B cell (primary cell): ENCODE results near the gene DDX59. TPM values are rescaled to one million over a fixed set of nuclear protein-coding genes. Genes with fewer than 3 reads are reported as not detected.

Source experiments
- ATAC-seq: fragments of 200-7000 bp; cut with Tn5 transposase; one replicate; pipeline ENCODE4 v1.10.0; 2021; ENCODE audit warnings: low read depth, mild to moderate bottlenecking, moderate number of reproducible peaks, moderate library complexity
- CTCF ChIA-PET: fragments of 350-600 bp; sonication (Branson Sonifier 250); formaldehyde crosslinking; loops from one replicate; lab custom pipeline; 2021; ENCODE audit warnings: antibody characterized with exemption, inconsistent platforms; lab: Charles Lee
- POLR2A ChIA-PET: fragments of 350-600 bp; sonication (Branson Sonifier 250); formaldehyde crosslinking; loops from one replicate; lab custom pipeline; 2021; ENCODE audit warnings: antibody characterized with exemption; lab: Charles Lee
- DNase-seq: peaks from one replicate; pipeline ENCODE4 v3.0.0; 2013
- H2AFZ ChIP-seq: 2 replicates; pipeline ENCODE4 v1.6.1; 2012; ENCODE audit warnings: mild to moderate bottlenecking, low read depth, low read length; ENCODE audit not compliant: insufficient read depth, poor library complexity, severe bottlenecking
- H3K27ac ChIP-seq, 2 donors: 1 replicate in 1 of 2; 2 replicates in 1 of 2; pipeline ENCODE4 v1.5.1; 2012 to 2013; ENCODE audit warnings: low read length in 2 of 2, mild to moderate bottlenecking in 2 of 2, moderate library complexity in 1 of 2
- H3K27me3 ChIP-seq, 4 experiments: fragments of 200-600 bp in 1 of 4; sonication (generic) in 1 of 4; replicated peaks in 1 of 4; 1 replicate in 2 of 4; 2 replicates in 2 of 4; pipeline versions ENCODE4 v1.6.1 to v1.7.0; 2013 to 2016; ENCODE audit warnings: low read length in 3 of 4, mild to moderate bottlenecking in 2 of 4, mixed read lengths in 1 of 4, moderate library complexity in 1 of 4; ENCODE audit not compliant: insufficient read depth in 4 of 4, control insufficient read depth in 3 of 4; ENCODE audit errors: control extremely low read depth in 1 of 4
- H3K36me3 ChIP-seq, 2 experiments: replicated peaks in 1 of 2; 1 replicate in 1 of 2; 2 replicates in 1 of 2; pipeline versions ENCODE4 v1.6.1 to v1.7.1; 2013; ENCODE audit warnings: low read length in 1 of 2; ENCODE audit not compliant: insufficient read depth in 2 of 2, control insufficient read depth in 1 of 2; ENCODE audit errors: control extremely low read depth in 1 of 2, extremely low read depth in 1 of 2
- H3K4me1 ChIP-seq, 2 donors: fragments of 200-600 bp in 1 of 2; sonication (generic) in 1 of 2; 1 replicate in 1 of 2; 2 replicates in 1 of 2; pipeline versions ENCODE4 v1.5.1 to v1.6.1; 2013 to 2017; ENCODE audit warnings: low read length in 2 of 2; ENCODE audit not compliant: control insufficient read depth in 2 of 2, insufficient read depth in 2 of 2
- H3K4me2 ChIP-seq: replicated peaks from 2 replicates; pipeline ENCODE3; 2012; ENCODE audit warnings: mild to moderate bottlenecking, low read depth, low read length; ENCODE audit not compliant: poor library complexity, severe bottlenecking
- H3K4me3 ChIP-seq, 5 experiments: fragments of 200-600 bp in 1 of 5; sonication (generic) in 1 of 5; 1 replicate in 3 of 5; 2 replicates in 2 of 5; pipeline versions ENCODE4 v1.5.1 to v1.7.0; 2011 to 2016; ENCODE audit warnings: low read length in 4 of 5, mild to moderate bottlenecking in 4 of 5, low read depth in 2 of 5, control low read depth in 1 of 5, moderate library complexity in 1 of 5; ENCODE audit not compliant: insufficient read depth in 1 of 5; ENCODE audit errors: control extremely low read depth in 1 of 5, extremely low read depth in 1 of 5
- H3K79me2 ChIP-seq: fragments of 200-600 bp; sonication (generic); one replicate; pipeline ENCODE4 v1.6.0; 2016; ENCODE audit warnings: low read length; ENCODE audit not compliant: control insufficient read depth, insufficient read depth
- H3K9ac ChIP-seq: fragments of 200-600 bp; sonication (generic); 2 replicates; pipeline ENCODE4 v1.6.1; 2017; ENCODE audit warnings: mild to moderate bottlenecking, low read length, moderate library complexity
- H3K9me3 ChIP-seq, 3 donors: one replicate each; pipeline versions ENCODE4 v1.6.1 to v1.7.1; 2013; ENCODE audit warnings: low read length in 2 of 3; ENCODE audit not compliant: control insufficient read depth in 2 of 3, insufficient read depth in 1 of 3; ENCODE audit errors: control extremely low read depth in 1 of 3
- H4K20me1 ChIP-seq: 2 replicates; pipeline ENCODE4 v1.6.0; 2012; ENCODE audit warnings: mild to moderate bottlenecking, low read length; ENCODE audit not compliant: insufficient read depth, control insufficient read depth, poor library complexity, severe bottlenecking
- H3K27ac Mint-ChIP-seq: one replicate; pipeline ENCODE4 v1.8.0; 2021; ENCODE audit warnings: mixed read lengths
- H3K27me3 Mint-ChIP-seq: one replicate; pipeline ENCODE4 v1.8.0; 2021; ENCODE audit warnings: mixed read lengths
- H3K4me1 Mint-ChIP-seq: one replicate; pipeline ENCODE4 v1.8.0; 2021; ENCODE audit warnings: mixed read lengths
- H3K4me3 Mint-ChIP-seq: one replicate; pipeline ENCODE4 v1.8.0; 2021; ENCODE audit warnings: mixed read lengths
- H3K9me3 Mint-ChIP-seq: one replicate; pipeline ENCODE4 v1.8.0; 2022; ENCODE audit warnings: mixed read lengths; ENCODE audit not compliant: insufficient read depth
- EZH2 ChIP-seq: IDR thresholded peaks from 2 replicates; pipeline ENCODE4 v1.6.1; 2012; ENCODE audit warnings: borderline replicate concordance, low read depth, mild to moderate bottlenecking, moderate library complexity, low read length; ENCODE audit not compliant: insufficient read depth, poor library complexity, severe bottlenecking
- WGBS: methylation state at CpG from one replicate; pipeline ENCODE4 v1.1.5; 2013; ENCODE audit warnings: missing lambda C conversion rate; ENCODE audit not compliant: insufficient coverage; 5-methylcytosine and 5-hydroxymethylcytosine counted together
- intact Hi-C: fragments of 100-400 bp; cut with micrococcal nuclease; formaldehyde crosslinking; loops from one replicate; pipeline ENCODE4 v1.10.0; 2022
- polyA plus RNA-seq: library from polyadenylated mRNA; depleted of rRNA; stranded (reverse); fragments of >200 nt; gene quantifications from 2 replicates; pipeline ENCODE4 v1.2.3, GENCODE V29; 2012
- total RNA-seq, 2 donors: library from RNA; stranded (reverse); fragments of 120-200 nt in 1 of 2; gene quantifications; 1 replicate in 1 of 2; 2 replicates in 1 of 2; pipeline versions ENCODE4 v1.2.3 to v1.2.4, GENCODE V29; 2013 to 2022
- TF ChIP-seq, protein P1 (sequence below): fragments of 200-600 bp; IDR thresholded peaks from one replicate; pipeline ENCODE4 v1.8.0; 2022; ENCODE audit warnings: antibody characterized with exemption, mild to moderate bottlenecking

DDX59 gene
- total and polyA plus RNA-seq, 2 donors (not counting 1 experiment from before 2014, with no cell fraction given): 20.2 to 41.9 TPM

DNA sequence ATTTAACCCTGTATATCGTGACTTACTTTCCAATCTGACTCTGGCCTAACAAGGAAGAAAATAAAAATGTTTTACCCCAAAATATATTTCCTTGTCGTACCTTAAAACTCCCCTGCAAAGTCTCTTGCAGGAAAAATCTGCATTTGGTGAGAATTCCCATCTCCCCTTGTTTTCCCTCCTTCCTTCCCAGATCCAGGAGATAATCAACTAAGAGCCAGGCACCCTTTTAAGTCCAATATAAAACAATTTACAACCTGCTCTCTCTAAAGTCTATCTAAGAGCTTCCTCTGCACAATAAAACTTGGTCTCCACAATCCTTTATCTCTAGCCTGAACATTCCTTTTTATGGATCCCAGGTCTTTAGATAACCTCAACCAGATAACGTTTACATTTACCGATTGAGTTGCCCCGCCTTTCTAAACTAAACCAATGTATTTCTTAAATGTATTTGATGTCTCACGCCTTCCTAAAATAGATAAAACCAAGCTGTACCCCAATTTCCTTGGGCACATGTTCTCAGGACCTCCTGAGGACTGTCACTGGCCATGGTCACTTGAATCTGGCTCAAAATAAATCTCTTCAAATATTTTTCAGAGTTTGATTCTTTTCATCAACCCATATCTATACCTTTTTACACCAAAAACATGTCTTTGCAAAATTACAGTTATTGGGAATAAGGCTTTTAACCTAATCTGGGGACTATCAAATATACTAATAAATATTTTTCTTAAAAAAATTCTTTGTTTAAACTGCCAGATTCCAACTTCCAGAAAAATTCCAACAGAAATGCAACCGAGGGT, 993 bp downstream of the DDX59 start:
- TF ChIP-seq EZH2: no peak
- TF ChIP-seq, protein P1, sequence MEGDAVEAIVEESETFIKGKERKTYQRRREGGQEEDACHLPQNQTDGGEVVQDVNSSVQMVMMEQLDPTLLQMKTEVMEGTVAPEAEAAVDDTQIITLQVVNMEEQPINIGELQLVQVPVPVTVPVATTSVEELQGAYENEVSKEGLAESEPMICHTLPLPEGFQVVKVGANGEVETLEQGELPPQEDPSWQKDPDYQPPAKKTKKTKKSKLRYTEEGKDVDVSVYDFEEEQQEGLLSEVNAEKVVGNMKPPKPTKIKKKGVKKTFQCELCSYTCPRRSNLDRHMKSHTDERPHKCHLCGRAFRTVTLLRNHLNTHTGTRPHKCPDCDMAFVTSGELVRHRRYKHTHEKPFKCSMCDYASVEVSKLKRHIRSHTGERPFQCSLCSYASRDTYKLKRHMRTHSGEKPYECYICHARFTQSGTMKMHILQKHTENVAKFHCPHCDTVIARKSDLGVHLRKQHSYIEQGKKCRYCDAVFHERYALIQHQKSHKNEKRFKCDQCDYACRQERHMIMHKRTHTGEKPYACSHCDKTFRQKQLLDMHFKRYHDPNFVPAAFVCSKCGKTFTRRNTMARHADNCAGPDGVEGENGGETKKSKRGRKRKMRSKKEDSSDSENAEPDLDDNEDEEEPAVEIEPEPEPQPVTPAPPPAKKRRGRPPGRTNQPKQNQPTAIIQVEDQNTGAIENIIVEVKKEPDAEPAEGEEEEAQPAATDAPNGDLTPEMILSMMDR: no peak
- H3K27me3 ChIP-seq: no peaks in the 10 kb centered on the region
- H2AFZ ChIP-seq: peak overlapping the region; percentile 76
- H3K27ac Mint-ChIP-seq: peak overlapping the region; percentile 99
- no peaks in the 10 kb centered on the region for H3K9me3 ChIP-seq
- ChIA-PET CTCF (interaction anchor here (2.1 to 3.5 kb wide), 2 partner anchors 47 to 133 kb away, joined by 7 to 59 read pairs; partner anchors contain the start of gene KIF14), POLR2A (interaction anchor here (1.2 to 1.6 kb wide), 2 partner anchors 46 to 352 kb away, joined by 4 to 11 read pairs; no protein-coding TSS in a partner anchor)
- intact Hi-C loops: loop anchor here (1.0 to 5.0 kb wide), 3 partner anchors 14 to 354 kb away; partner anchors contain the start of genes KIF14 and KIF21B
- no peaks in the 10 kb centered on the region for H3K27me3 Mint-ChIP-seq
- H3K36me3 ChIP-seq: peaks cover 0 to 16% of the 10 kb centered on the region in 2 experiments
- DNase-seq: peak; percentile 20
- H3K9me3 Mint-ChIP-seq: no peaks in the 10 kb centered on the region
- H3K4me3 Mint-ChIP-seq: peak overlapping the region; percentile 99
- peaks cover 6% of the 10 kb centered on the region for H3K79me2 ChIP-seq
- no peak for ATAC-seq
- peak overlapping the region; percentile 92 to 98 for H3K27ac ChIP-seq
- peaks cover 8 to 13% of the 10 kb centered on the region in 2 donors for H3K4me1 ChIP-seq
- peak overlapping the region; percentile 77 for H3K4me2 ChIP-seq
- peaks cover 51% of the 10 kb centered on the region for H3K4me1 Mint-ChIP-seq
- WGBS: 87% methylated on average over 2 of the region's 7 CpGs
- H3K9ac ChIP-seq: peak overlapping the region; percentile 84
- peak overlapping the region; percentile 21 to 95 (median 78) for H3K4me3 ChIP-seq
- no peaks in the 10 kb centered on the region for H4K20me1 ChIP-seq

DNA sequence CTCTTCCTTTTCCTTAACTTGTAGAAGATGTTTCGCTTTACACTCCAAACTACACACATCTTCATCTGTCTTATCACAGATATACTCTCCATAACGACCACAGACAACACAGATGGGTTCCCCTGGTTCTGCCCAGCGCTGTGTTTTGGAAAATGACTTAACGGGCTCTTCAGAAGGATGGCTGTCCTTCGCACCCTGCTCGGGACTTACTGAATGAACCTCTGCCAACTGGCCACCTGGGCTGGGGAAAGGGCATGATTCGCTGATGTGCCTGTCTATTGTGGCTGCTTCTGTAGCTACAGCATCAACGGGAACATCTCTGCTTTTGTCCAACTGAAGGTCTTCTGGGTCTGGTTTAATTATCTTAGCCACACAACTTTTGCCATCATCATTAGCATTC, 3.4 kb downstream of the DDX59 start:
- Mint-ChIP-seq H3K27me3 (no peaks in the 10 kb centered on the region), H3K27ac (no peak overlapping the region), H3K9me3 (no peaks in the 10 kb centered on the region), H3K4me1 (peaks cover 49% of the 10 kb centered on the region), H3K4me3 (no peak overlapping the region)
- CTCF ChIA-PET: interaction anchor here (1.5 kb wide), 1 partner anchor 44 kb away, joined by 11 read pairs; no protein-coding TSS in a partner anchor
- intact Hi-C loops: loop anchor here (5.0 kb wide), 1 partner anchor 356 kb away; the partner anchor contains the start of gene KIF21B
- H3K27ac ChIP-seq: peak overlapping the region in 1 of 2 donors; percentile 23
- 91% methylated on average over 6 of the region's 8 CpGs for WGBS
- no peak overlapping the region for H2AFZ ChIP-seq
- peaks cover 8 to 13% of the 10 kb centered on the region in 2 donors for H3K4me1 ChIP-seq
- TF ChIP-seq, protein P1: no peak
- TF ChIP-seq EZH2: no peak
- H3K4me2 ChIP-seq: no peak overlapping the region
- H3K9me3 ChIP-seq: no peaks in the 10 kb centered on the region
- ATAC-seq (no peak), DNase-seq (no peak)
- no peak overlapping the region for H3K4me3 ChIP-seq
- H3K36me3 ChIP-seq: peaks cover 0 to 33% of the 10 kb centered on the region in 2 experiments
- no peaks in the 10 kb centered on the region for H4K20me1 ChIP-seq
- H3K9ac ChIP-seq: no peak overlapping the region
- no peaks in the 10 kb centered on the region for H3K27me3 ChIP-seq
- peaks cover 6% of the 10 kb centered on the region for H3K79me2 ChIP-seq
- POLR2A ChIA-PET: no interaction called here
